NCI-H187 (cell line): ENCODE measurements around the gene BAG5.

Experiments
- DNase-seq, 2 experiments: peaks; one replicate each; lab custom pipeline; 2025; lab: John Stamatoyannopoulos, UW

Gene BAG5

DNA sequence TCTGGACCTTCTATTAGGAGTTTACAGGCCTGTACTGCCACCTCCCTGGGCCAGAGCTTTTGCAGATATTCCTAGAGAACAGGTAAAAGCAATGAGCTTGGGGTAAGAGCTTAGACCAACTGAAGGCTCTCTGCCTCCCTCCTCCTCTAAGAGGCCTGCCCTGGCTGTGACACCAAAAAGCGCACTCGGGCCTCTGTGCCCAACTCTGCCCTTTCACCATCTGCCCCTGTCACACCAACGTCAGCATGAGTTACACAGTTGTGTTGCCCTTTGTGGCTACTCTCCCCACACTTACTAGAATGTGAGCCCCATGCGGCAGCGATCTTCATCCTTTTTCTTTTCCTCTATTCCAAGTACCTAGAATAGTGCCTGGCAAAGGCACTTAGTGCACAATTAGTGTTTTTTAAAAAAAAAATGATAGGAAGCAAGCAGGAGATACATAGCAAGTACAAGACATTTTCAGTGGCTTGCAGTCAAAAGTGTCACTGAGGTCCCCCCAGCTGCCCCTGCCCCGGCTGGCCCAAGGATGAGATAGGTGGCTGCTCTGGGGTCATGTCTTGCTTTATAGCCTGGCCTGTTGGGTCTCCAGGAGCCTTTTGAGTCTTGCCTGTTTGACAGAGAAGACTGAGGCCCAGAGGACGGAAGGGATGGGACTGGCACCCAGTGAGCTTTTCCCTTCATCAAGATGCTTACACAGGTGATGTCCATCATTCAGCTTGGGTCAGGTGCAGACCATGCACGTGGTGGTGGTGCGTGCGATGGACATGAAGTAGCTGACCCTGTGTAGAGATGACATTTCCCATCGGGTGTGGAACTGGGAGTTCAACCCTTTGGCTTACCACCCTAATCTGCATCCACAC lies 52.4 kb downstream of the BAG5 start:
- DNase-seq: no peak

DNA sequence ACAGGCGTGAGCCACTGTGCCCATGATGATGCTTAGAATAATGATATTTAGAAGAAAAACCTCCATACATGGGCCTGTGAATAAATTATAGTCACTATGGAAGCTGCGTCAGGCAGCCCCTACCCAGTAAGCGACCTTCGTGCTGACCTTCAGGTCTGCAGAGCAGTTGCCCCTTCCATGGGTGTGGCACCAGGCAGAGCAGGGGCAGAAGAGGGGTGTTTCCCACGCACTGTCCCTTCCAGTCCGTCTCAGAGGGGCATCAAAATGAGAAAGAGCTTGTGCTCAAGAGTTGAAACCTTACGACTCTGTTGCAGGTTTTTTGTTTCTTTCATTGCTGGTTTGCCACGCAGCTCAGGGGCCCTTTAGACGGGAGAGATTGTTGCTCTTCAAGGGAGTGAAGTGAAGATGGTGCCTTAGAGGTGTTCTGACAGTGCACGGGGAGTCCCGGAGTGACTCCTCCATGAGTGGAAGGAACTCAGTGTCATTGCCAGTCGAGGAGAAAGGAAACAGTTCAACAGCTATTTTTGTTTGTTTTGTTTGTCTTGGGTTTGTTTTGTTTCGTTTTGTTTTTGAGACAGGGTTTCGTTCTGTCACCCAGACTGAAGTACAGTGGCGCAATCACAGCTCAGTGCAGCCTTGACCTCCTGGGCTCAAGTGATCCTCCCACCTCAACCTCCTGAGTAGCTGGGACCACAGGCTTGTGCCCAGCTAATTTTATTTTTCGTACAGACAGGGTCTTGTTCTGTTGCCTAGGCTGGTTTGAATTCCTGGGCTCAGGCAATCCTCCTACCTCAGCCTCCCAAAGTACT lies 53.7 kb downstream of the BAG5 start:
- DNase-seq: no peak

DNA sequence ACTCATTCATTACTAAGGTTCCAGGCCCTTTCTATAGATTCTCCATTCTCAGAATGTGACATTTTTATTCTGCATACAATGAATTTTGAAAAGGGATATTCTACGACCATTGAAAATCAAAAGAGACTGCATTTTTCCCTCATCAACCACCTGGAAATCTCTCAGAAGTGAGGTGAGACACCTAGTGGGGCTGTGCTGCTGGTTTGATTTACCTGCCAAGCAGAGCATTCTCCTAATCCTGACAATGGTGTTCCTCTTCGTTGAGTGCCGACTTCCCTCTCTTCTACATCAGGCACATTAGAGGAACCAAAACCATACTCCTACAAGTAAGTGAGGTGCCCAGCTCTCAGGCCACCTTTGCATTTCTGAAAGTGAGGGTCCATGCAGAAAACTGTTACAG lies 54.7 kb downstream of the BAG5 start:
- no peak for DNase-seq
